HEK293 (cell line): ENCODE data around the gene DGCR8.

ENCODE experiments used
- CTCF ChIA-PET: fragments of 350-600 bp; formaldehyde crosslinking; extraction: SDS; loops from one replicate; lab custom pipeline; 2021; ENCODE audit warnings: antibody characterized with exemption; lab: Yijun Ruan, JAX
- POLR2A ChIA-PET: fragments of 300-600 bp; formaldehyde crosslinking; extraction: SDS; loops from one replicate; lab custom pipeline; 2020; ENCODE audit warnings: antibody characterized with exemption, inconsistent platforms; lab: Yijun Ruan, JAX
- H3K27ac ChIP-seq: fragments of 200-500 bp; sonication (Bioruptor generic); 2 replicates; pipeline ENCODE4 v1.5.1; 2014; ENCODE audit warnings: low read depth, low read length, control low read depth, inconsistent platforms; ENCODE audit errors: extremely low read depth
- H3K36me3 ChIP-seq, 2 experiments: fragments of 200-500 bp in 1 of 2; sonication (Bioruptor generic) in 1 of 2; 1 replicate in 1 of 2; 2 replicates in 1 of 2; pipeline ENCODE4 v1.5.1; 2014 to 2017; ENCODE audit warnings: inconsistent platforms in 2 of 2, low read length in 2 of 2; ENCODE audit not compliant: control insufficient read depth in 2 of 2, insufficient read depth in 1 of 2
- H3K4me1 ChIP-seq: fragments of 200-500 bp; sonication (Bioruptor generic); 2 replicates; pipeline ENCODE4 v1.5.1; 2014; ENCODE audit warnings: mild to moderate bottlenecking, low read length, inconsistent platforms; ENCODE audit not compliant: control insufficient read depth, insufficient read depth
- H3K4me3 ChIP-seq: 2 replicates; pipeline ENCODE4 v1.5.1; 2011; ENCODE audit warnings: low read depth, mild to moderate bottlenecking, control low read depth, low read length, moderate library complexity
- H3K9me3 ChIP-seq: fragments of 200-500 bp; sonication (Bioruptor generic); 2 replicates; pipeline ENCODE4 v1.5.1; 2014; ENCODE audit warnings: low read depth, low read length, inconsistent platforms; ENCODE audit not compliant: control insufficient read depth, insufficient read depth
- EGR2 ChIP-seq: fragments of 450-650 bp; formaldehyde crosslinking; IDR thresholded peaks from 2 replicates; pipeline ENCODE4 v1.5.1; 2016; ENCODE audit warnings: low read depth, missing biosample characterization, missing genetic modification characterization
- FEZF1 ChIP-seq: fragments of 450-650 bp; formaldehyde crosslinking; IDR thresholded peaks from 2 replicates; pipeline ENCODE4 v1.5.1; 2016; ENCODE audit warnings: missing biosample characterization, missing genetic modification characterization
- GLIS1 ChIP-seq: fragments of 450-650 bp; formaldehyde crosslinking; IDR thresholded peaks from 2 replicates; pipeline ENCODE4 v1.5.1; 2016; ENCODE audit warnings: missing biosample characterization, missing genetic modification characterization
- GLIS2 ChIP-seq: fragments of 450-650 bp; formaldehyde crosslinking; IDR thresholded peaks from 2 replicates; pipeline ENCODE4 v1.5.1; 2016; ENCODE audit warnings: missing biosample characterization, missing genetic modification characterization
- HOXA7 ChIP-seq: sonication (generic); formaldehyde crosslinking; IDR thresholded peaks from 2 replicates; pipeline ENCODE4 v1.8.1; 2022; ENCODE audit warnings: missing genetic modification reagents, borderline replicate concordance
- HOXD13 ChIP-seq: sonication (generic); formaldehyde crosslinking; IDR thresholded peaks from 2 replicates; pipeline ENCODE4 v1.8.0; 2022; ENCODE audit warnings: missing genetic modification reagents, borderline replicate concordance
- KLF7 ChIP-seq: fragments of 450-650 bp; formaldehyde crosslinking; IDR thresholded peaks from 2 replicates; pipeline ENCODE4 v1.5.1; 2016; ENCODE audit warnings: missing biosample characterization, missing genetic modification characterization, borderline replicate concordance
- PRDM6 ChIP-seq: fragments of 450-650 bp; formaldehyde crosslinking; IDR thresholded peaks from 2 replicates; pipeline ENCODE4 v1.5.1; 2017; ENCODE audit warnings: missing biosample characterization, missing genetic modification characterization
- SALL2 ChIP-seq: fragments of 450-650 bp; formaldehyde crosslinking; IDR thresholded peaks from 2 replicates; pipeline ENCODE4 v1.5.0; 2017; ENCODE audit warnings: missing biosample characterization, mild to moderate bottlenecking, missing genetic modification characterization, borderline replicate concordance
- YY2 ChIP-seq: fragments of 450-650 bp; formaldehyde crosslinking; IDR thresholded peaks from 2 replicates; pipeline ENCODE4 v1.5.1; 2016; ENCODE audit warnings: missing biosample characterization, missing genetic modification characterization
- ZBTB1 ChIP-seq: fragments of 450-650 bp; formaldehyde crosslinking; IDR thresholded peaks from 2 replicates; pipeline ENCODE4 v1.5.1; 2016; ENCODE audit warnings: missing biosample characterization, missing genetic modification characterization
- ZBTB48 ChIP-seq: fragments of 450-650 bp; formaldehyde crosslinking; IDR thresholded peaks from 2 replicates; pipeline ENCODE4 v1.5.1; 2016; ENCODE audit warnings: missing biosample characterization, missing genetic modification characterization
- ZFHX2 ChIP-seq: fragments of 450-650 bp; formaldehyde crosslinking; conservative IDR thresholded peaks from 2 replicates; pipeline ENCODE4 v1.5.1; 2016; ENCODE audit warnings: missing biosample characterization, missing genetic modification characterization
- ZNF132 ChIP-seq: fragments of 450-650 bp; formaldehyde crosslinking; IDR thresholded peaks from 2 replicates; pipeline ENCODE4 v1.5.1; 2017; ENCODE audit warnings: missing biosample characterization, missing genetic modification characterization, borderline replicate concordance
- ZNF133 ChIP-seq: fragments of 450-650 bp; formaldehyde crosslinking; IDR thresholded peaks from 2 replicates; pipeline ENCODE4 v1.5.1; 2016; ENCODE audit warnings: missing biosample characterization, missing genetic modification characterization
- ZNF155 ChIP-seq: fragments of 450-650 bp; formaldehyde crosslinking; IDR thresholded peaks from 2 replicates; pipeline ENCODE4 v1.5.1; 2016; ENCODE audit warnings: missing biosample characterization, missing genetic modification characterization
- ZNF175 ChIP-seq: fragments of 450-650 bp; formaldehyde crosslinking; IDR thresholded peaks from 2 replicates; pipeline ENCODE4 v1.5.1; 2016; ENCODE audit warnings: missing biosample characterization, missing genetic modification characterization
- ZNF2 ChIP-seq: fragments of 450-650 bp; formaldehyde crosslinking; IDR thresholded peaks from 2 replicates; pipeline ENCODE4 v1.5.1; 2016; ENCODE audit warnings: missing biosample characterization, missing genetic modification characterization
- ZNF335 ChIP-seq: fragments of 450-650 bp; formaldehyde crosslinking; conservative IDR thresholded peaks from 2 replicates; pipeline ENCODE4 v1.5.1; 2016; ENCODE audit warnings: missing biosample characterization, missing genetic modification characterization
- ZNF366 ChIP-seq: fragments of 450-650 bp; formaldehyde crosslinking; conservative IDR thresholded peaks from 2 replicates; pipeline ENCODE4 v1.5.1; 2016; ENCODE audit warnings: missing biosample characterization, missing genetic modification characterization
- ZNF521 ChIP-seq: fragments of 450-650 bp; formaldehyde crosslinking; IDR thresholded peaks from 2 replicates; pipeline ENCODE4 v1.5.1; 2017; ENCODE audit warnings: missing biosample characterization, mild to moderate bottlenecking, missing genetic modification characterization
- ZNF548 ChIP-seq: fragments of 450-650 bp; formaldehyde crosslinking; IDR thresholded peaks from 2 replicates; pipeline ENCODE4 v1.5.1; 2016; ENCODE audit warnings: missing biosample characterization, missing genetic modification characterization
- ZNF558 ChIP-seq: fragments of 450-650 bp; formaldehyde crosslinking; IDR thresholded peaks from 2 replicates; pipeline ENCODE4 v1.5.1; 2016; ENCODE audit warnings: missing biosample characterization, missing genetic modification characterization
- ZNF561 ChIP-seq: fragments of 450-650 bp; IDR thresholded peaks from 2 replicates; pipeline ENCODE4 v1.5.1; 2018; ENCODE audit warnings: missing biosample characterization, missing genetic modification characterization, borderline replicate concordance
- ZNF571 ChIP-seq: fragments of 450-650 bp; formaldehyde crosslinking; IDR thresholded peaks from 2 replicates; pipeline ENCODE4 v1.5.0; 2017; ENCODE audit warnings: missing biosample characterization, missing genetic modification characterization
- ZNF701 ChIP-seq: fragments of 450-650 bp; formaldehyde crosslinking; IDR thresholded peaks from 2 replicates; pipeline ENCODE4 v1.5.1; 2016; ENCODE audit warnings: missing biosample characterization, missing genetic modification characterization
- ZNF707 ChIP-seq: fragments of 450-650 bp; formaldehyde crosslinking; IDR thresholded peaks from 2 replicates; pipeline ENCODE4 v1.5.1; 2016; ENCODE audit warnings: missing biosample characterization, missing genetic modification characterization
- ZNF791 ChIP-seq: fragments of 450-650 bp; formaldehyde crosslinking; IDR thresholded peaks from 2 replicates; pipeline ENCODE4 v1.5.1; 2016; ENCODE audit warnings: missing biosample characterization, missing genetic modification characterization
- ZSCAN30 ChIP-seq: fragments of 450-650 bp; IDR thresholded peaks from 2 replicates; pipeline ENCODE4 v1.5.1; 2018; ENCODE audit warnings: missing biosample characterization, mild to moderate bottlenecking, missing genetic modification characterization, moderate library complexity
- TF ChIP-seq, protein P1 (sequence below): fragments of 450-650 bp; IDR thresholded peaks from 2 replicates; pipeline ENCODE4 v1.5.1; 2018; ENCODE audit warnings: missing biosample characterization, missing genetic modification characterization
- TF ChIP-seq, protein P2 (sequence below): fragments of 450-650 bp; formaldehyde crosslinking; IDR thresholded peaks from 2 replicates; pipeline ENCODE4 v1.5.1; 2016; ENCODE audit warnings: missing biosample characterization, missing genetic modification characterization

Gene DGCR8

GRCh38 chr22:20034143-20034542 is 45.9 kb upstream of the DGCR8 start:
- POLR2A ChIA-PET, result interaction anchor here (0.7 kb wide), 1 partner anchor 47 kb away, joined by 4 read pairs; no protein-coding TSS in a partner anchor
- TF ChIP-seq ZNF561 (tag by site-specific recombination), result no peak
- TF ChIP-seq YY2 (tag by site-specific recombination), result no peak
- TF ChIP-seq HOXA7 (CRISPR knock-in tag), result no peak
- no peak for TF ChIP-seq ZNF132 (tag by site-specific recombination)
- no peak for TF ChIP-seq ZNF558 (tag by site-specific recombination)
- TF ChIP-seq ZNF2 (tag by site-specific recombination), result no peak
- no peak for TF ChIP-seq GLIS1 (tag by site-specific recombination)
- no peak for TF ChIP-seq KLF7
- no peak for TF ChIP-seq ZFHX2
- TF ChIP-seq ZBTB48 (tag by site-specific recombination), result no peak
- TF ChIP-seq, all 188 proteins: peak for 0
- Histone ChIP-seq H3K4me1 (no peaks in the 10 kb centered on the region), H3K9me3 (no peaks in the 10 kb centered on the region), H3K27ac (no peak overlapping the region), H3K4me3 (no peak overlapping the region), H3K36me3 (peaks cover 0 to 21% of the 10 kb centered on the region in 2 experiments; a peak in 1 of 3 replicates)
- CTCF ChIA-PET, result interaction anchor here (1.2 kb wide), 1 partner anchor 12 kb away, joined by 8 read pairs; no protein-coding TSS in a partner anchor

- no peaks in the 10 kb centered on the region for H3K4me1 ChIP-seq
Measured at GRCh38 chr22:20035375-20036083, 44.5 kb upstream of the DGCR8 start.

GRCh38 chr22:20036084-20036482 is 44.0 kb upstream of the DGCR8 start:
- ChIA-PET POLR2A (no interaction called here), CTCF (interaction anchor here (1.0 kb wide), 1 partner anchor 88 kb away, joined by 3 read pairs; no protein-coding TSS in a partner anchor)
- H3K4me1 ChIP-seq, result no peaks in the 10 kb centered on the region
- no peak overlapping the region for H3K4me3 ChIP-seq
- H3K27ac ChIP-seq, result no peak overlapping the region
- H3K36me3 ChIP-seq, result peaks cover 0 to 26% of the 10 kb centered on the region in 2 experiments; a peak in 1 of 3 replicates
- no peaks in the 10 kb centered on the region for H3K9me3 ChIP-seq
- TF ChIP-seq ZNF571 (tag by site-specific recombination) (no peak), ZNF707 (tag by site-specific recombination) (no peak), ZNF548 (tag by site-specific recombination) (no peak), ZNF701 (tag by site-specific recombination) (no peak), FEZF1 (tag by site-specific recombination) (no peak), ZNF791 (tag by site-specific recombination) (no peak), ZNF521 (tag by site-specific recombination) (no peak), ZNF175 (no peak)
- TF ChIP-seq, protein P1, sequence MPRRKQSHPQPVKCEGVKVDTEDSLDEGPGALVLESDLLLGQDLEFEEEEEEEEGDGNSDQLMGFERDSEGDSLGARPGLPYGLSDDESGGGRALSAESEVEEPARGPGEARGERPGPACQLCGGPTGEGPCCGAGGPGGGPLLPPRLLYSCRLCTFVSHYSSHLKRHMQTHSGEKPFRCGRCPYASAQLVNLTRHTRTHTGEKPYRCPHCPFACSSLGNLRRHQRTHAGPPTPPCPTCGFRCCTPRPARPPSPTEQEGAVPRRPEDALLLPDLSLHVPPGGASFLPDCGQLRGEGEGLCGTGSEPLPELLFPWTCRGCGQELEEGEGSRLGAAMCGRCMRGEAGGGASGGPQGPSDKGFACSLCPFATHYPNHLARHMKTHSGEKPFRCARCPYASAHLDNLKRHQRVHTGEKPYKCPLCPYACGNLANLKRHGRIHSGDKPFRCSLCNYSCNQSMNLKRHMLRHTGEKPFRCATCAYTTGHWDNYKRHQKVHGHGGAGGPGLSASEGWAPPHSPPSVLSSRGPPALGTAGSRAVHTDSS (tag by site-specific recombination), result no peak

More at GRCh38 chr22:20035375-20036083, 44.5 kb upstream of the DGCR8 start:
- Histone ChIP-seq H3K4me3 (no peak overlapping the region), H3K9me3 (no peaks in the 10 kb centered on the region), H3K27ac (no peak overlapping the region), H3K36me3 (peaks cover 0 to 26% of the 10 kb centered on the region in 2 experiments; a peak in 1 of 3 replicates)
- POLR2A ChIA-PET, result no interaction called here
- CTCF ChIA-PET, result interaction anchor here (1.0 kb wide), 1 partner anchor 87 kb away, joined by 3 read pairs; no protein-coding TSS in a partner anchor
- no peak for TF ChIP-seq GLIS2 (tag by site-specific recombination)
- peak; percentile 86 for TF ChIP-seq ZFHX2
- no peak for TF ChIP-seq ZBTB1 (tag by site-specific recombination)
- TF ChIP-seq HOXD13 (CRISPR knock-in tag), result no peak
- TF ChIP-seq ZNF366, result no peak
- TF ChIP-seq, protein P2, sequence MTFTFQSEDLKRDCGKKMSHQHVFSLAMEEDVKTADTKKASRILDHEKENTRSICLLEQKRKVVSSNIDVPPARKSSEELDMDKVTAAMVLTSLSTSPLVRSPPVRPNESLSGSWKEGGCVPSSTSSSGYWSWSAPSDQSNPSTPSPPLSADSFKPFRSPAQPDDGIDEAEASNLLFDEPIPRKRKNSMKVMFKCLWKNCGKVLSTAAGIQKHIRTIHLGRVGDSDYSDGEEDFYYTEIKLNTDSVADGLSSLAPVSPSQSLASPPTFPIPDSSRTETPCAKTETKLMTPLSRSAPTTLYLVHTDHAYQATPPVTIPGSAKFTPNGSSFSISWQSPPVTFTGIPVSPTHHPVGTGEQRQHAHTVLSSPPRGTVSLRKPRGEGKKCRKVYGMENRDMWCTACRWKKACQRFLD, result no peak
- TF ChIP-seq ZSCAN30, result no peak
- no peak for TF ChIP-seq PRDM6 (tag by site-specific recombination)
- TF ChIP-seq ZNF335 (tag by site-specific recombination), result no peak
- TF ChIP-seq EGR2, result peak; percentile 91
- no peak for TF ChIP-seq ZNF133 (tag by site-specific recombination)
- no peak for TF ChIP-seq ZNF155 (tag by site-specific recombination)
- TF ChIP-seq SALL2 (tag by site-specific recombination), result no peak
